PC-9 (cell line): ENCODE results near the gene MYLK3.

Experiments used
- CTCF ChIP-seq: fragments of 200-600 bp; sonication (generic); conservative IDR thresholded peaks from 2 replicates; pipeline ENCODE4 v1.6.1; 2017; ENCODE audit warnings: mixed run types, antibody characterized with exemption, mild to moderate bottlenecking, moderate library complexity
- EZH2 ChIP-seq: fragments of 200-600 bp; sonication (generic); IDR thresholded peaks from 2 replicates; pipeline ENCODE4 v1.8.0; 2017; ENCODE audit warnings: antibody characterized with exemption, low read depth

GRCh38 chr16:46728806-46729205, 19.3 kb downstream of the MYLK3 start:
- TF ChIP-seq CTCF (no peak), EZH2 (no peak)
